ENCODE results near the gene IGF2.

IGF2 gene

GRCh38 chr11:2107521-2107920, 31.7 kb downstream of the IGF2 start:
- Histone ChIP-seq H3K9me3 (ENCODE audit: control insufficient read depth, insufficient read depth, low read length) (no peaks in the 10 kb centered on the region), H3K9ac (ENCODE audit: low read depth, low read length) (no peak overlapping the region), H3K27ac (ENCODE audit: low read depth, low read length) (no peak overlapping the region), H3K36me3 (ENCODE audit: control insufficient read depth, insufficient read depth, low read length) (no peaks in the 10 kb centered on the region), H3K27me3 (ENCODE audit: control insufficient read depth, insufficient read depth, low read length) (no peaks in the 10 kb centered on the region; the same call in 1 of the 2 replicates), H3K4me3 (ENCODE audit: low read depth, low read length) (no peak overlapping the region), H3K4me1 (ENCODE audit: control insufficient read depth, insufficient read depth, low read length) (no peaks in the 10 kb centered on the region)

DNA sequence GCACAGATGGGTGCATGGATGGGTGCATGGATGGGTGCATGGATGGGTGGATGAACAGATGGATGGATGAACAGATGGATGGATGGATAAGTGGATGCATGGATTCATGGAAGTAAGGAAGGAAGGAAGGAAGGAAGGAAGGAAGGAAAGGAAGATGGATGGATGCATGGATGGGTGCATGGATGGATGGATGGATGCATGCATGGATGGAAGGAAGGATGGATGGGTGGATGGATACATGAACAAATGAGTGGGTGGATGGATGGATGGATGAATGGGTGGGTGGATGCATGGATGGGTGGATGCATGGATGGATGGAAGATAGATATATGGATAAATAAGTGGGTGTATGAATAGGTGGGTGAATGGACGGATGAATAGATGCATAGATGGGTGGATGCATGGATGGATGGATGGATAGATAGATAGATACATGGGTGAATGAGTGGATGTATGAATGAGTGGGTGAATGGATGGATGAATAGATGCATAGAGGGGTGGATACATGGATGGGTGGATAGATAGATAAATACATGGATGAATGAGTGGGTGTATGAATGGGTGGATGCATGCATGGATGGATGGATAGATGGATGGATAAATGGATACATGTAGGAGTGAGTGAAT, 32.5 kb downstream of the IGF2 start:
- no peaks in the 10 kb centered on the region for H3K9me3 ChIP-seq (ENCODE audit: control insufficient read depth, insufficient read depth, low read length)
- no peaks in the 10 kb centered on the region; the same call in 1 of the 2 replicates for H3K27me3 ChIP-seq (ENCODE audit: control insufficient read depth, insufficient read depth, low read length)
- no peak overlapping the region for H3K27ac ChIP-seq (ENCODE audit: low read depth, low read length)
- no peaks in the 10 kb centered on the region for H3K4me1 ChIP-seq (ENCODE audit: control insufficient read depth, insufficient read depth, low read length)
- no peaks in the 10 kb centered on the region for H3K36me3 ChIP-seq (ENCODE audit: control insufficient read depth, insufficient read depth, low read length)
- no peak overlapping the region for H3K9ac ChIP-seq (ENCODE audit: low read depth, low read length)
- H3K4me3 ChIP-seq (ENCODE audit: low read depth, low read length): no peak overlapping the region

GRCh38 chr11:2105511-2105910, 33.7 kb downstream of the IGF2 start:
- no peaks in the 10 kb centered on the region; the same call in 1 of the 2 replicates for H3K27me3 ChIP-seq (ENCODE audit: control insufficient read depth, insufficient read depth, low read length)
- H3K27ac ChIP-seq (ENCODE audit: low read depth, low read length): no peak overlapping the region
- no peak overlapping the region for H3K4me3 ChIP-seq (ENCODE audit: low read depth, low read length)
- no peaks in the 10 kb centered on the region for H3K9me3 ChIP-seq (ENCODE audit: control insufficient read depth, insufficient read depth, low read length)
- no peaks in the 10 kb centered on the region for H3K36me3 ChIP-seq (ENCODE audit: control insufficient read depth, insufficient read depth, low read length)
- peaks cover under 1% of the 10 kb centered on the region; the same call in 1 of the 2 replicates for H3K4me1 ChIP-seq (ENCODE audit: control insufficient read depth, insufficient read depth, low read length)
- no peak overlapping the region for H3K9ac ChIP-seq (ENCODE audit: low read depth, low read length)

- no peak overlapping the region for H3K9ac ChIP-seq (ENCODE audit: low read depth, low read length)
- no peaks in the 10 kb centered on the region for H3K9me3 ChIP-seq (ENCODE audit: control insufficient read depth, insufficient read depth, low read length)
- H3K36me3 ChIP-seq (ENCODE audit: control insufficient read depth, insufficient read depth, low read length): no peaks in the 10 kb centered on the region
- H3K4me1 ChIP-seq (ENCODE audit: control insufficient read depth, insufficient read depth, low read length): peaks cover 6% of the 10 kb centered on the region; the same call in 1 of the 2 replicates
- H3K4me3 ChIP-seq (ENCODE audit: low read depth, low read length): no peak overlapping the region
- H3K27ac ChIP-seq (ENCODE audit: low read depth, low read length): no peak overlapping the region
- H3K27me3 ChIP-seq (ENCODE audit: control insufficient read depth, insufficient read depth, low read length): no peaks in the 10 kb centered on the region; the same call in 1 of the 2 replicates
Measured at GRCh38 chr11:2104524-2105440, 34.4 kb downstream of the IGF2 start.

- H3K4me3 ChIP-seq (ENCODE audit: low read depth, low read length): no peak overlapping the region
- no peak overlapping the region for H3K27ac ChIP-seq (ENCODE audit: low read depth, low read length)
- H3K4me1 ChIP-seq (ENCODE audit: control insufficient read depth, insufficient read depth, low read length): peaks cover 9% of the 10 kb centered on the region; the same call in 1 of the 2 replicates
- H3K9me3 ChIP-seq (ENCODE audit: control insufficient read depth, insufficient read depth, low read length): no peaks in the 10 kb centered on the region
- no peaks in the 10 kb centered on the region for H3K36me3 ChIP-seq (ENCODE audit: control insufficient read depth, insufficient read depth, low read length)
- no peak overlapping the region for H3K9ac ChIP-seq (ENCODE audit: low read depth, low read length)
- H3K27me3 ChIP-seq (ENCODE audit: control insufficient read depth, insufficient read depth, low read length): no peaks in the 10 kb centered on the region; the same call in 1 of the 2 replicates
Measured at GRCh38 chr11:2103668-2104523, 35.3 kb downstream of the IGF2 start.

GRCh38 chr11:2102883-2103213, 36.3 kb downstream of the IGF2 start:
- Histone ChIP-seq H3K9ac (ENCODE audit: low read depth, low read length) (no peak overlapping the region), H3K4me3 (ENCODE audit: low read depth, low read length) (no peak overlapping the region), H3K27me3 (ENCODE audit: control insufficient read depth, insufficient read depth, low read length) (no peaks in the 10 kb centered on the region; the same call in 1 of the 2 replicates), H3K27ac (ENCODE audit: low read depth, low read length) (no peak overlapping the region), H3K9me3 (ENCODE audit: control insufficient read depth, insufficient read depth, low read length) (no peaks in the 10 kb centered on the region), H3K36me3 (ENCODE audit: control insufficient read depth, insufficient read depth, low read length) (no peaks in the 10 kb centered on the region), H3K4me1 (ENCODE audit: control insufficient read depth, insufficient read depth, low read length) (peaks cover 12% of the 10 kb centered on the region; the same call in 1 of the 2 replicates)

DNA sequence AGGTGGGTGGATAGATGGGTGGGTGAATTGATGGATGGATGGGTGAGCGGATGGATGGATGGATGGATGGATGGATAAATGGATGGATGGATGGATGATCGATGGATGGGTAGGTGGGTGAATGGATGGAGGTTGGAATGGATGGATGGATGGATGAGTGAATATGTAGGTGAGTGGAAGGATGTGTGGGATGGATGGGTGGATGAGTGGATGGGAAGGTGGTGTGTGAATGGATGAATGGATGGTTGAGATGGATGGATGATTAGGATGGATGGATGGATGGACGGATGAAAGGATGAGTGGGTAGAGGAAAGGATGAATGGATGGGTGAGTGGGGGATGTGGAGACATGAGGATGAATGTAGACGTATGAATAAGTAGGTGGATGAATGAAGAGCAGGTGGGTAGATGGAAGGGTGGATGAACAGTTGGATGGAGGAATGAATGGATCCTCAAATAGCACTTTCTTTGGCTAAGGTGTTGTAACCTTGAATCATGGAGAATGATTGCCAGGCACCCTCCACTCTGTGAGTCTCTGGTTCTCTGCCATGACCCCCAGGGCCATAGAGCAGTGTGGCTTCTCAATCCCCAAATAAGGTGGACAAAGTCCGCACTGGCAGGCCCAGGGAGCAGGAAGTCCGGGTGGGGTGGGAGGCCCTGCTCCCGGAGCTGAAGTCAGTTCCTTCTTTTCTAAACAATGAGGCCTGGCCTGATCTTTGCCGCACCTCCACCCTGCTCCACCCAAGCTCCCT, 36.9 kb downstream of the IGF2 start:
- Histone ChIP-seq H3K9ac (ENCODE audit: low read depth, low read length) (no peak overlapping the region), H3K4me1 (ENCODE audit: control insufficient read depth, insufficient read depth, low read length) (peaks cover 16% of the 10 kb centered on the region; the same call in 1 of the 2 replicates), H3K27ac (ENCODE audit: low read depth, low read length) (no peak overlapping the region), H3K27me3 (ENCODE audit: control insufficient read depth, insufficient read depth, low read length) (no peaks in the 10 kb centered on the region; the same call in 1 of the 2 replicates), H3K4me3 (ENCODE audit: low read depth, low read length) (no peak overlapping the region), H3K36me3 (ENCODE audit: control insufficient read depth, insufficient read depth, low read length) (no peaks in the 10 kb centered on the region), H3K9me3 (ENCODE audit: control insufficient read depth, insufficient read depth, low read length) (no peaks in the 10 kb centered on the region)

DNA sequence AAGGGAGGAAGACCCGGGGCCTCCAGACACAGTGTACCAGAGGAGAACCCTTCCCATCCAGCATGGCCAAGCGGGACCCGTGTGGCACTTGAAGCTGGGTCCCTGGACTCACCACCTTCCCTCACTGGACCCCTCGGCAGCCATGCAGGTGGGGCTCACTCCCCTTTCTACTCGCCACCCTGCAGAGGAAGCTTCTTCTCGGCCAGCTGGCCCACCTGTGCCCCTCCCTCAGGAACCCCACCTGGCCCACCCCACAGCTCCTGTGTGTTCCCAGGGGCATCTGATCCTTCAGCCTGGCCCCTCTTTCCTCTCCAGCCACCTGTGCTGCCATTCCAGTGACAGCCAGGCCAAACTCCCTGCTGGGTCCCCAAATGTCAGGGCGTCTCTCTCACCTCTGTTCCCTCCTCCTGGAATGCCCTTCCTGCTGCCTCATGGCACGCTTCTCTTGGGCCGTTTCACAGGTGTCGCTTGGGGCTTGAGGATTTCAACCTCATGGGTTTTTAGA, 38.0 kb downstream of the IGF2 start:
- Histone ChIP-seq H3K27ac (ENCODE audit: low read depth, low read length) (no peak overlapping the region), H3K4me1 (ENCODE audit: control insufficient read depth, insufficient read depth, low read length) (peaks cover 23% of the 10 kb centered on the region), H3K27me3 (ENCODE audit: control insufficient read depth, insufficient read depth, low read length) (no peaks in the 10 kb centered on the region; the same call in 1 of the 2 replicates), H3K9ac (ENCODE audit: low read depth, low read length) (no peak overlapping the region), H3K4me3 (ENCODE audit: low read depth, low read length) (no peak overlapping the region), H3K9me3 (ENCODE audit: control insufficient read depth, insufficient read depth, low read length) (no peaks in the 10 kb centered on the region), H3K36me3 (ENCODE audit: control insufficient read depth, insufficient read depth, low read length) (no peaks in the 10 kb centered on the region)

DNA sequence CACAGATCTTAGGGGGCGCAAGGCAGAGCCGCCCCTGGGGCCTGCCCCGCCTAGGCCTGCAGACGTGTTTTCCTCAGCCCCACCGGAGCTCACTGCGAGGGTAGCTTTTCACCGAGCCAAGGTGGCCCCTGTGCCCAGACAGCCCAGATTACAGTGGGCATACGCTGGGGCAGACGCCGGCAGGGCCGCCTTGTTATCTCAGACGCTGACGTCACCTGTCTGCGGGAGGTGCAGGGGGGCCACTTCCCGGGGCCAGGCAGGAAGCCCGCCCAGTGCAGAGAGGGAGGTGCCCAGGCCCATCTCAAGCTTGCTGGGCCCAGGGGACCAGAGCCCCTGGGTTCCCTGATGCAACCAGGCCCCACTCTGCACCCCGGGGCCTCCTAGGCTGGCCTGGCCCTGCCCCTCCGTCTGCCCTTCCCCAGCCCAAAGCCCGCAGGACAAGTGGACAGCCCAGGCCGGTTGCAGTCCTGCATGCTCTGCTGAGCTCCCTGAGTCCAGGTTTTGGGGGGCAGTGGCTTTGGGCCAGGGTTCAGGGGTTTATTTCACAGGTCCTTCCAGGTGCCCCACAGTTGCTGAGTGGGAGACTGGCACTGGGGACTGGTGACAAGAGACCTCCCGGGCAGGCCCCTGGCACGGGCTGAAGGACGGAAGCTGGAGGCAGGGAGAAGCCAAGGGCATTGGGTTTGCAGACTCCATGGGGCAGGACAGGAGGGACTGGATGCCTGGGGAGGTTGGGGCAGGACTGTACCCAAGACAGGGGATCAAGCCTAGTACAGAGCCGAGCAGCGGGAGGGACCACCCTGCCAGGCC, 38.6 kb downstream of the IGF2 start:
- no peaks in the 10 kb centered on the region; the same call in 1 of the 2 replicates for H3K27me3 ChIP-seq (ENCODE audit: control insufficient read depth, insufficient read depth, low read length)
- H3K9me3 ChIP-seq (ENCODE audit: control insufficient read depth, insufficient read depth, low read length): no peaks in the 10 kb centered on the region
- peaks cover 23% of the 10 kb centered on the region for H3K4me1 ChIP-seq (ENCODE audit: control insufficient read depth, insufficient read depth, low read length)
- no peaks in the 10 kb centered on the region for H3K36me3 ChIP-seq (ENCODE audit: control insufficient read depth, insufficient read depth, low read length)
- no peak overlapping the region for H3K27ac ChIP-seq (ENCODE audit: low read depth, low read length)
- no peak overlapping the region for H3K4me3 ChIP-seq (ENCODE audit: low read depth, low read length)
- H3K9ac ChIP-seq (ENCODE audit: low read depth, low read length): no peak overlapping the region
